ENCODE data around the gene LAMA3.

DNA sequence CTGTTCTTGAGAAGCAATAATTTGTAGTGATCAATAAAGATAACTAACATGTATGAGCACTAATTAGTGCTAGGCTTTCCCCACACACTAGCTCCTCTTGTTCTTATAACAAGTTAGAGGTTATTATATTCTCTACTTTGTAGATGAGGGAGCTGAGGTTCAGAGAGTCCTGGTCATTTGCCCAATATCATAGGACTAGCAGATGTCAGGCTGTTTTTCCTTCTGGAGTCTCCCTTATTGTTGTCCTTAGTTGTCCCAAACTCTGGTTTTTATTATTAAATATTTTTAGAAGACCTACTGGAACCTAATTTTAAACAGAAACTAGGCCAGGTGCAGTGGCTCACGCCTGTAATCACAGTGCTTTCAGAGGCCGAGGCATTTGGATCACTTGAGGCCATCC is 308.8 kb downstream of the LAMA3 start:
- TF ChIP-seq, protein P1, sequence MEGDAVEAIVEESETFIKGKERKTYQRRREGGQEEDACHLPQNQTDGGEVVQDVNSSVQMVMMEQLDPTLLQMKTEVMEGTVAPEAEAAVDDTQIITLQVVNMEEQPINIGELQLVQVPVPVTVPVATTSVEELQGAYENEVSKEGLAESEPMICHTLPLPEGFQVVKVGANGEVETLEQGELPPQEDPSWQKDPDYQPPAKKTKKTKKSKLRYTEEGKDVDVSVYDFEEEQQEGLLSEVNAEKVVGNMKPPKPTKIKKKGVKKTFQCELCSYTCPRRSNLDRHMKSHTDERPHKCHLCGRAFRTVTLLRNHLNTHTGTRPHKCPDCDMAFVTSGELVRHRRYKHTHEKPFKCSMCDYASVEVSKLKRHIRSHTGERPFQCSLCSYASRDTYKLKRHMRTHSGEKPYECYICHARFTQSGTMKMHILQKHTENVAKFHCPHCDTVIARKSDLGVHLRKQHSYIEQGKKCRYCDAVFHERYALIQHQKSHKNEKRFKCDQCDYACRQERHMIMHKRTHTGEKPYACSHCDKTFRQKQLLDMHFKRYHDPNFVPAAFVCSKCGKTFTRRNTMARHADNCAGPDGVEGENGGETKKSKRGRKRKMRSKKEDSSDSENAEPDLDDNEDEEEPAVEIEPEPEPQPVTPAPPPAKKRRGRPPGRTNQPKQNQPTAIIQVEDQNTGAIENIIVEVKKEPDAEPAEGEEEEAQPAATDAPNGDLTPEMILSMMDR (conservative IDR thresholded peaks at IDR 0.05 in 1 of 2, IDR thresholded peaks at IDR 0.05 in 1 of 2; ENCODE audit: low read depth in 1 of 2, low read length in 2 of 2): no peak
- TF ChIP-seq EZH2 (IDR thresholded peaks at IDR 0.05; ENCODE audit: low read length, missing control alignments): no peak
